Fibroblast of skin of scalp (primary cell): Measurements from ENCODE around the gene PDE4B.
A peak's percentile ranks its signal among the peaks of the same experiment; 100 is the strongest.
"Not testable (repeated sequence)": the region's sequence is repeated elsewhere in the genome, so short reads cannot be mapped to it uniquely, and the experiment has no call there.

Source experiments
- DNase-seq: peaks from one replicate; pipeline ENCODE4 v3.0.0-alpha.2; 2013

The PDE4B gene

DNA sequence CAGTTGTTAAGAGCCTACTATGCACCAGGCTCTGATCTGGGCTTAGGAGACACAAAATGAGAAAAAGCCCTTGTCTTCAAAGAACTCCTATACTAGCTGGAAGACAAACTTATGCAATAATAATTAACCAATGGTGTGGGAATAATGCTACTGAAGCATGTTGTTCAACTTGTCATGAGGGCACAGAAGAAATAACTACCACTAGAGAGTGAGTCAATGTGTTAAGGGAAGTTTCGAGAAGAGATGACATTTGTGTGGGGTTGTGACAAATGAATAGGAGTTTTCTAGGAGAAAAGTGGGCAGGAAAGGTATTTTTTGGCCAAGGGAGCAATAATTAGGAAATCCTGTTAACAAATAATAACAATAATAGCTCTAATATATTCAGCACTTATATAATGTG, 205.0 kb downstream of the PDE4B start:
- DNase-seq, result no peak

DNA sequence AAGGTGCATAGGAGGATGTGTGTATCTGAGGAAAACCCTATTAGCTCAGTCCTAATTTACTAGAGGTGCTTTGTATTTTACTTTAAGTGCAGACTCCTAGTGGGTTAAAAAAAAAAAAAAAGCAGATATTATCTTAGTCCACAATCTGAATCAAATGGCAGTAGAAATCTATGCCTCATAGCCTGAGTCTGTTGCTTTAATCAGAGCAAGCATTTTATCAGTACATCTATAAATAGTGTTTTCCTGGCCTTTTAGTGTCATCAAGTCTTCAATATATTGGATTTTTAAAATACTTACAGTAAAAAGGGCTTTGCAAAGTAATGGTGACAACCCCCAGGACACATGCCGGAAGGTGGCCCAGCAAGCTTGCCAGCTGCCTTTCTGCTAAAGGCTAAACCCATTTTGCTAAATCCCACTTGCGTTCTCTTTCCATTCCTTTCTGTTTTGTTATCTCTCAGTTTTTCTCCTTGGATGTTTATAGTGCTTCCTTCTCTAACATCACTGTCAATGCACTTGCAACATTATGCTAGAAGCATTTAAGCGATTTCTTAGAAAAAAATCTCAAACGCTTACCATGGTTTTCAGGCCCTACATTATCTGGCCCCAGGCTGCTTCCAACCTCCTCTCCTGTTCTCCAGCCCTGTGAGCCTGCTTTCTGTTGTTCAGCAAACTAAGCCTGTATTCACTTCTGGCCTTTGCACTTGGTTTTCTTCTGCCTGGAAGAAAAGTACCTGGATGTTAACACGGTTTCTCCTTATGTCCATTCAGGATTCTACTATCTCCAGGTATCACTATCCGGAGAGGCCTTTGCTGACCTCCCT, 206.3 kb downstream of the PDE4B start:
- no peak for DNase-seq

DNA sequence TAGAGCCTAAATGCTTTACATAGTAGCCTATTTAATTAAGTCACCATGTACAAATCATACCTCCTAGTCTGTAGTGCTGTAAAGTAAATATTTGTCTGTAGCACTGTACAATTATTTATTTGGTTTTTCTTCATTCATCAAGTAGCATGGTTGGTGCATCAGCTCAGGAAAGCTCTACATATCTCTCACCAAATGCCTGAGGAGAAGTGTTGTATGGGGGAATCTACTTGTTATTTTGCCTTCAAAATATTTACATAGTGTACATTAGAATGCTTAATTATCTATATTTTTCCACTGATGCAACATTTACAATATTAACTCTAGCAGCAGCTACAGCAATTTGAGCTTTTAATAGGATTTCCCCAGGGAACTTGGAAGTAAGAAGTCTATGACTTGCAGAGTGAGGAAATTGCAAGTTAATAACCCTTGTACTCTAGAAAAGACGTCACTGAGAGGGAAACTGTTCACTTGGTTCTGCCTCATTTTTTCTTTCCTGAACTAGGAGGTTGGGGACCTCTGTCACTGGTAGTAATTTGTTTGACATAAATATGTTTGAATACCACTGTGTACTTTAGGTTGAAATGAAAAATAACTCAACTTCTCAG, 207.4 kb downstream of the PDE4B start:
- no peak for DNase-seq

DNA sequence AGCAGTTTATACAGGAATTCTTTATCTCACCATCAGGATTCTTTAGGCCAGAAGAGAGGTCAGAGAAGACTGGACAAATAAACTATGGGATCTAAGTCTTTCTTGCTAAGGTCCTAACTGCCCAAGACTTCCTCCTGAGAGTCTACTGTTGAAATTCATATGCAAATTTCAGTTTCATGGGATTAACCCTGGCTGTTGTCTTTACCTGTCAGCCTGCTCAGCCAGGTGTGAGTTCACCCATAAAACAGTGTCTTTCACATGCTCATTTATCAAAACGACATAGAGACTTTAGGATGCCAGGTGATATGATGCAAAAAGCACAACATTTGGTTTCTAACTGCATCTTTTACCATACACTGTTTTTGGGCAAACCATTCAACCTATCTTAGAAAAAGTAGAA, 211.0 kb downstream of the PDE4B start:
- DNase-seq, result no peak

DNA sequence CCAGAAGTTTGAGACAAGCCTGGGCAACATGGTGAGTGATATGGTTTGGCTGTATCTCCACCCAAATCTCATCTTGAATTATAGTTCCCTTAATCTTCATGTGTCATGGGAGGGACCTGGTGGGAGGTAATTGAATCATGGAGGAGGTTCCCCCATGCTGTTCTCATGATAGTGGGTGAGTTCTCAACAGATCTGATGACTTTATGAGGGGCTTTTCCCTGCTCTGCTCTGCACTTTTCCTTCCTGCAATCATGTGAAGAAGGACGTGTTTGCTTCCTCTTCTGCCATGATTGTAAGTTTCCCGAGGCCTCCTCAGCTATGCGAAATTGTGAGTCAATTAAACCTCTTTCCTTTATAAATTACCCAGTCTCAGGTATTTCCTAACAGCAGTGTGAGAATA, 213.8 kb downstream of the PDE4B start:
- DNase-seq, result not testable (repeated sequence)

DNA sequence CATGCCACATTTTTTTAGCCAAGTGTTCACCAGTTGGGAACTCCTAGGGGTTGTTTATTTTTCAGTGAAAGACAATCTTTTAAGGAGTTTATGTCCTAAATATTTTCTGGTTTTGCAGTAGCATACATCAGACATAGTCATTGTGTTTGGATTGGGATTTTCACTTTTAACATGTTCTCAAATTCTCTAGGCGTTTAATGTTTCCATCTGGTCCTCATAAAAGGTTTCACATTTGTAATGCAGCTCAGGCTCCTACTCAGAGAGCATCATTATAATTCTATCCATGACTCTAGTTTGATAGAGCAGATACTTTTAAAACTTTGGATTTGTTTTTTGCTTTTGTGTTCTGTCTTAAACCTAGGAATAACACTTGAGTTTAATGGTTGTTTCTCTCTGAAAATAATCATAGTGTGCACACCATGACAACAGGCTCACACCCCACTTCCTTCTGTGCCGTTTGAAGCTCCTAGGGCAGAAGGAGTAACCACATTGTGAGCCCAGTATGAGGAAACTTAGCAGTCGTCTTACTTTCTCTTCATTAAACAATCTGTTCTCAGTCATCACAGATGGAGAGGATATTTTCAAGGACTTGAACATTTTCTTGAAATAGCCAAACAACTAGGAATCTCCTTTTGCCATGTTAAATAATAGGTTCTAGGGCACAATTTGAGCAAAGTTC, 219.6 kb downstream of the PDE4B start:
- DNase-seq, result no peak

DNA sequence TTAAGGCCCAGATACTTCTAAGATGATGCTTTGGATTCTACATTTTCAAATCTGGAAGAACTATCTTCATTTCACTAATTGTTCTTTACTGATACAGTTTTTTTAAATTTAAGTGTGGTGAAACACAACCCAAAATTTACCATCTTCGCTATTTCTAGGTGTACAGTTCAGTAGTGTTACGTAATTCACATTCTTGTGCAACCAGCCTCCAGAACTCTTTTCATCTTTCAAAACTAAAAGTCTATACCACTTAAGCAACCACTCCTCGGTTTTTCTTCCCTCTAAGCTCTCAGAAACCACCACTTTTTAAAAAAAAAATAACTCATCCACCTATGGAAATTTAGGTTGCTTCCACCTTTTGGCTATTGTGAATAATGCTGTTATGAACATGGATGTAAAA, 220.7 kb downstream of the PDE4B start:
- DNase-seq, result no peak

DNA sequence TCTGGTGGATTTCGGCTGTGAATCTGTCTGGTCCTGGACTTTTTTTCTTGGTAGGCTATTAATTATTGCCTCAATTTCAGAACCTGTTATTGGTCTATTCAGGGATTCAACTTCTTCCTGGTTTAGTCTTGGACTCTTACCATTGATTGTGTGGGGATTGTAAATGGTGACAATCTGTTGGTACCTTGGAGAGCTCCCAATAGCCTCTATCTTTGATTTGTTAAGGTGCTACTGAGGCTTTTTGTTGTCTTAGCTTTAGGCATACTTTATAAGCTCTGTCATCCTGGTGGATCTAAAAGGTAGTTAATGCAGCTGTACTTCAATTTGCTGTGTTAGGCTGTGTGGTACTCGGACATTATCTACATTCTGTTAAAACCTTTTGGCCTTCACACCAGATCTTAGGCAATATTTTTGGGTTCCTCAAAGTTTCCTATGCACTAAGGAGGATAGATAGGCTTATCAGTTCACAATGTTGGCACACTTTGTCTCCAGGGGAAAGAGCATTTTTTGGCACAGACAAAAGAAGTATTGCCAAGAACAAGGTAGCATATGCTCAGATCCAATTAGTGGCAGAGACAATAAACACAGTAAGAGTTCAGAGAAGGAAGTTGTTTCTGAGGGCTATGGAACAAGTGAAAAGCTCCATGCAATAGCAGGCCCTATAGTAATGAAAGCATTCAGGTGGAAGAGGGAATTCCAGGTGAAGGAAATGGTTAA, 230.4 kb downstream of the PDE4B start:
- DNase-seq, result peak; percentile 20

DNA sequence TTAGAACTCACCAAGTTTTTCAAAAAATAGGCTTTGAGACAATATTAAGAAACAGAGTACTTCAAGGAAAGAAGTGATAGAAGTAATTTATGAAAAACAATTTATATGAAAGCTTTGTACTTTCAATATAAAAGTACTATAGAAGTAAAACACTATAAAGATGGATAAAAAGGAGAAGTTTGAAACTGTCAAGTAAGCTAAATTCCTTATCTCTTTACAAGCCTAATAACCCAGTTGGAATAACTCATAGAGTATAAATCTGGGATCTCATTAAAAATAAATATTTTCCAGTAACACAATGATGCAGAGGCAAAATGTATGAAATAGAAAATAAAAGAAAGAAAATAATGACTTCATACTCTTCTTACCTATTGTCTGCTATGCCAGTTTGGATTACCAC, 232.5 kb downstream of the PDE4B start:
- no peak for DNase-seq

DNA sequence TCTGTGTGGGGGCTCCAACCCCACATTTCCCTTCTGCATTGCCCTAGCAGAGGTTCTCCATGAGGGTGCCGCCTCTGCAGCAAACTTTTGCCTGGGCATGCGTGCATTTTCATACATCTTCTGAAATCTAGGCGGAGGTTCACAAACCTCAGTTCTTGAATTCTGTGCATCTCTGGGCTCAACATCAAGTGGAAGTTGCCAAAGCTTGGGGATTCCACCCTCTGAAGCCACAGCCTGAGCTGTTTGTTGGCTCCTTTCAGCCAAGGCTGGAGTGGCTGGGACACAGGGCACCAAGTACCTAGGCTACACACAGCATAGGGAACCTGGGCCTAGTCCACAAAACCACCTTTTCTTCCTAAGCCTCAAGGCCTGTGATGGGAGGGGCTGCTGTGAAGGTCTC, 235.3 kb downstream of the PDE4B start:
- no peak for DNase-seq

DNA sequence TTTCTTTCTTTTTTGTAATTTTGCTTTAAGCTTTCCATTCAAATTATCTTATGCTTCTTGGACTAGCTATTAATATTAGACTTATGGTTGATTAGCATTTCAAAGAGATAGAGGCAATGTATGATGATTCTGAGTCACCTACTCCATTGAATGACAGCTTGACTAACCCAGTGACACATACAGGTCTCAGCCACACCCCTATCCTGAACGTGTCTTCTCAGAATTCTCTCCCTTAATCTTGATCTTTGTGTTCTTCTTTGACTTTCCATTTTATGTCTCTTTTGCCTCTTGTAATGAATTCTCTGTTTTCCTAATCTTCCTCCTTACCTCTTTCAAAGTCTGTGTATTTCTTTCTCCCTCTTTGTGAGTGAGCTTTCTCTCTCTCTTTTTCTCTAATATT, 241.1 kb downstream of the PDE4B start:
- DNase-seq, result no peak

DNA sequence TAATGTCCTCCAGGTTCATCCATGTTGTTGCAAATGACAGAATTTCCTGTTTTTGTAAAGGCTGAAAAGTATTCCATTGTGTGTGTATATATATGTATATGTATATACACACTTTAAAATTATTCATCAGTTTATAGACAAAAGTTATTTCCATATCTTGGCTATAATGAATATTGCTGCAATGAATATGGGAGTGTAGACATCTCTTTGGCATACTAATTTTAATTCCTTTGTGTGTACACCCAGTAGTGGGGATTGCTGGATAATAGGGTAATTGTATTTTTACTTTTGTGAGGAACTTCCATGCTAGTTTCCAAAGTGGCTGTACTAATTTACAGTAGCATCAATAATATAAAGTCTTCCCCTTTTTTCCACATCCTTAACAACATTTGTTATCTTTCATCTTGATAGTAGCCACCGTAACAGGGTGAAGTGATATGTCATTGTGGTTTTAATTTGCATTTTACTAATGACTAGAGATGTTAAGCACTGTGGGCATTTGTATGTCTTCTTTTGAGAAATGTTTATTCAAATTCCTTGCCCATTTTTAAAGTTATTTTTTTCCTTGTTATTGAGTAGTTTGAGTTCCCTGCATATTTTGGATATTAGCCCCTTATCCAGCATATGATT, 243.0 kb downstream of the PDE4B start:
- no peak for DNase-seq

DNA sequence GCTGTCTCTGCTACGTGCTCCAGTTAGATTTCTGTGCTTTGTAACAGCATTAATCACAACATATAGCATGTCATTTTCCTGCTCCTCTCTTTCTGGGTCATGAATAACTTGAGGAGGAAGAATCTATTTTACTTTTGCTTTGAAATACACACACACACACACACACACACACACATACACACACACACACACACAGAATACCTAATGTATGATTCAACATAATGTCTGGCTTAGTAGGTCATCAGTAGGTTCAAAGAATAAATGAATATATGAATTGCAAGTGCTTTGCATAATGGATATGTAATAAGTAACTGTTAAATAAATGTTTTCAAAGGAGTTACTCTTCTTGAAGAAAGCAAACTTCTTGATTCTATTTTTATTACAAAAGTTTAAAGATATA, 249.0 kb downstream of the PDE4B start:
- no peak for DNase-seq

DNA sequence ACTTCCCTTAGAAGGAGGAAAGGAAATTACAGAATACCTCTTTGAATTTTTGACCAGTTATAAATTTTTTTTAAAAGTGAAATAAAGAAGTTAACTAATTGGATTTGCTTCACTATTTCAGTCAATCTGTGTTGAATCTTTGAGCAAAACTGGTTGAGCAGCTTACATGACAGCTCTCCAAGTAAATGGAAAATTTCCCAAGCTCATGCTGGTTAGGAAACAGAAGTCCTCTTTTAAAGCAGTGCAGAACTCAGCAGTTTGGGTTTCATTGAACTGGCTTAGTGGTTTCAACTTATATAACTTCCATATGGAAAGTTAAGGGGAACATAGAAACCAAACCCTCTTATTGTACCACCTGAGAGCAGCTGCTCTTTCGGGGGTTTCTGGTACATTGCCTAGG, 250.5 kb downstream of the PDE4B start:
- no peak for DNase-seq

DNA sequence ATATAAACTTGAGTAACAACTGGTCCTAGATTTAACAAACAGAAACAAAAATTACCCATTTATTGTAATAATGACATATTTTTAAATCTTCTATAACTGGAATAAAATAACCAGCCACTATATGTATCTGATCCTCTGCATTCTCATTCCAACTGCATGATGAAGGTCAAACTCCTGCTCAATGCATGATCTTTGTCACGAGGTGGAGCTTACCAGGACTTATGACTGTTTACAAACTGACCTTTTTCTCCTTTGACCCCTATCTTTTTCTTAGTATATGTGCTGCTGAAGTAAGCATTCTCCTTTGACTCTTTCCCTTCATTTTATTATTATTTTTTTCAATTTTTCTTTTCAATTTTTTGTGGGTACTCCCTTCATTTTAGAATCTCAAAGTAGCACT, 252.2 kb downstream of the PDE4B start:
- no peak for DNase-seq

DNA sequence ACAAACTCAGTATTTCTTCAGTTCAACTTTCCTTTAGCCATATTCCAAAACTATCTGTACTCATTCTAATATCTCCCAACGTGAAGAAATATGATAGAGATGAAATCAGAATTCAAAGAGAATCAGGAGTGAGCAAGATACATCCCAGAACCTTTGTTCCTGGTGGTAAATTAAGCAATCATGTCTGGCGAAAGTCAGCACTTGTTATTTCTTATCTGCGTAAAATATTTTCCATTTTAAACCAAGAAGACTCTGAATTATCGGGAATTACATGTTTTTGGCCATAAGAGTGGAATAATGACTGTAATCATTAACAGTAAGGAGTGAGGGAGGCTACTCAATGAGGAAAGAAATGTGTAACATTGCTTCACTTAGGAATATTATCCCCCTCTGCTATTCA, 253.7 kb downstream of the PDE4B start:
- DNase-seq, result no peak

DNA sequence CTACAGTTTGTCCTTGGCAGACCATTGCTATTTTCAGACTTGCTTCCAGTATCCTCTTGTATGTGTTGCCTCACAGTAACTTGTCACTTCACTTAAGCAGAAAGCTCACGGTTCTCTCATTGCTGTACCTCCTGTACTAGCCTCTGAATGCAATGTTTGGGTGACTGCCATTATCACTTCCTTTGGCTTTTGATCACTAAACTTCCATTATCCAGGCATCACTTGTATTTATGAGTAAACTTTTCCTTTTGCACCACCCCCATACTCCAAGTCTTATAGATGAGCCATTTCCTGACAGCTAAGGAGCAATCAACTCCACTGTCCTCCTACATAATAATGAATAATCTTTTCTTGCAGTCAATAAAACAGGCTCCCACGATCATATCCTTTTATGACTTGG, 255.3 kb downstream of the PDE4B start:
- DNase-seq, result no peak

DNA sequence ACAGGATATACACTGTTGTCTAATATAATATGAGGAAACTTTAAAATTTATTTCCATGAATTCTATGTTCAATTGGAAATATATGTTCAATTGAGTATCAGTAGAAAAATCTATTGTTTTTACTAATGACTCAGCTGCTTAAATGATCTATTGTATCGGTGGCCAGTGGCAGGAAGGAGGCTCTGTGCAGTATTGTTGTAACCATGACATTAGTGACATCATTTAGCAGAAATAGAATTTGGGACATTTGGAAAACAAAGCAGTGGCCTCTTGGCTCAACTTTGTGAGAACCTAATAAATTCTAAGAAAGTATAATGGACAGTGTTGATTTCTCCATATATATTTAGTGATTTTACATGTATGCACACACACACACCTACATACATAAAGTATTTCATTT, 257.4 kb downstream of the PDE4B start:
- DNase-seq, result no peak

DNA sequence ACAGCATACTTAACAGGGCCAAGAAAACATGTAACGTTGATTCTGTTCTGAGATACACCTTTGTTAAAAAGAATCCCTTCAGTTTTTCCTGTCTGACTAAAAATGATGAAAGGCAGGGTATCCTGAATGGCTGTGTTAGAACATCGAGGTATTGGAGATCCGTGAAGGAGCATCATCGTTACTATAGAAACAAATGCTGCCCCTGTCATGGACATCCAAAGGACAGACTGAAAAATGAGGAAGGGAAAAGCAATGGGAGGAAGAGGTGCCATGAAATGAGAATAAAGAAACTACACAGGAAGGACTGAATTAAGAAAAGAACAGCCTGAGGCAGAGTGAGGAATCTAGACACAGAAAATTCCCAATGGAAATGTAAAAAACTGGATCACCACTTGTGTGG, 257.9 kb downstream of the PDE4B start:
- DNase-seq, result no peak

DNA sequence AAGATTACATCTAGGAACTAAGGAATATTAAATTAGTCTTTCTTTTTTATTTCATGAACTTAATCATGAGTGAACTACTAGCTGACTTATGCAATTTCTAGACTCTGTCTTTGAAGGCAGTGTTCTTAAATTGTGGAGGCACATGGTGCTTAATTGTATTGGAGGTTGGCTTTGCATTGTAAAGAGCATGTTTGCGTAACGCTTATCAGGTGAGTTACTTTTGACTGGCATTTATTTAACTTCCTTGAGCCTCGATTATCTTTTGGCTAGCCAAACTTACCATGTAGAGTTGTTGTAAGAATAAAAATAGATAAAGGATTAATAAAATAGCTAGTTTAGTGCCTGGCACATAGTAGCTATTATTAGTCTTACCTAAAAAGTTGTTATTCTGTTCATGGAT, 262.4 kb downstream of the PDE4B start:
- no peak for DNase-seq

DNA sequence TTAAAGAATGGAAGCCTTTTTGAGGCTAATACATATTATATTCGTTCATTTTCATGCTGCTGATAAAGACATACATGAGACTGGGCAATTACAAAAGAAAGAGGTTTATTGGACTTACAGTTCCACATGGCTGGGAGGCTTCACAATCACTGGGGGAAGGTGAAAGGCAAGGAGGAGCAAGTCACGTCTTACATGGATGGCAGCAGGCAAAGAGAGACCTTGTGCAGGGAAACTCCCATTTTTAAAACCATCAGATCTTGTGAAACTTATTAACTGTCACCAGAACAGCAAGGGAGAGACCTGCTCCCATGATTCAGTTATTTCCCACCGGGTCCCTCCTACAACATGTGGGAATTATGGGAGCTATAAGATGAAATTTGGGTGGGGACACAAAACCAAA, 264.8 kb downstream of the PDE4B start:
- not testable (repeated sequence) for DNase-seq

DNA sequence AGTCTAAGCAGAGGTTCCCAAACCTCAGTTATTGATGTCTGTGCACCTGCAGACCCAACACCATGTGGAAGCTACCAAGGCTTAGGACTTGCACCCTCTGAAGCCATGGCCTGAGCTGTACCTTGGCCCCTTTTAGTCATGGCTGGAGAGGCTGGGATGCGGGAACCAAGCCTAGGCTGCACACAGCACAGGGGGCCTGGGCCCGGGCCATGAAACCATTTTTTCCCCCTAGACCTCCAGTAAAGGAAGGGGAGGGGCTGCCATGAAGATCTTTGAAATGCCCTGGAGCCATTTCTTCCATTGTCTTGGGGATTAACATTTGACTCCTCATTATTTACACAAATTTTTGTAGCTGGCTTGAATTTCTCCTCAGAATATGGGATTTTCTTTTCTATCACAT, 265.9 kb downstream of the PDE4B start:
- no peak for DNase-seq

DNA sequence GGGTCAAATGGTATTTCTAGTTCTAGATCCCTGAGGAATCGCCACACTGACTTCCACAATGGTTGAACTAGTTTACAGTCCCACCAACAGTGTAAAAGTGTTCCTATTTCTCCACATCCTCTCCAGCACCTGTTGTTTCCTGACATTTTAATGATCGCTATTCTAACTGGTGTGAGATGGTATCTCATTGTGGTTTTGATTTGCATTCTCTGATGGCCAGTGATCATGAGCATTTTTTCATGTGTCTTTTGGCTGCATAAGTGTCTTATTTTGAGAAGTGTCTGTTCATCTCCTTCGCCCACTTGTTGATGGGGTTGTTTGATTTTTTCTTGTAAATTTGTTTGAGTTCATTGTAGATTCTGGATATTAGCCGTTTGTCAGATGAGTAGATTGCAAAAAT, 274.5 kb downstream of the PDE4B start:
- not testable (repeated sequence) for DNase-seq
